GM12878 (cell line): ENCODE results near the gene KIF2A. TPM values are rescaled to one million over a fixed set of nuclear protein-coding genes. Genes with fewer than 3 reads are reported as not detected.

Experiments
- ATAC-seq: fragments of 200-7000 bp; cut with Tn5 transposase; 3 replicates; pipeline ENCODE4 v1.9.1; 2020; ENCODE audit warnings: mild to moderate bottlenecking, moderate library complexity
- BruUV-seq: library from RNA; stranded (reverse); fragments of 400-500 nt; replicated peaks from 2 replicates; lab custom pipeline; 2021; lab: Mats Ljungman, UMichigan
- CTCF ChIA-PET: fragments of 300-600 bp; sonication (Branson Sonifier 250); formaldehyde crosslinking; extraction: SDS; loops from one replicate; lab custom pipeline; 2021; ENCODE audit warnings: inconsistent platforms; lab: Yijun Ruan, JAX
- POLR2A ChIA-PET: fragments of 350-600 bp; formaldehyde crosslinking; extraction: SDS; loops from one replicate; lab custom pipeline; 2021; ENCODE audit warnings: inconsistent platforms; lab: Charles Lee
- RAD21 ChIA-PET: fragments of 300-600 bp; sonication (Branson Sonifier 250); formaldehyde crosslinking; loops from one replicate; lab custom pipeline; 2023; ENCODE audit warnings: antibody characterized with exemption; ENCODE audit not compliant: unreplicated experiment; lab: Charles Lee
- SMC1A ChIA-PET: fragments of 300-600 bp; sonication (Branson Sonifier 250); formaldehyde crosslinking; loops from one replicate; lab custom pipeline; 2023; ENCODE audit not compliant: unreplicated experiment, uncharacterized antibody; lab: Charles Lee
- DNase-seq: peaks from one replicate; pipeline ENCODE4 v3.0.0-alpha.2; 2011; ENCODE audit warnings: low read depth, low spot score
- FAIRE-seq: peaks from 3 replicates; lab custom pipeline; 2011; peaks lifted over from hg19 to GRCh38; lab: Jason Lieb, UNC
- H2AFZ ChIP-seq: 2 replicates; pipeline ENCODE4 v1.6.0; 2011; ENCODE audit warnings: low read depth, low read length, control low read depth; ENCODE audit not compliant: control insufficient read depth
- H3K27ac ChIP-seq: 2 replicates; pipeline ENCODE4 v1.5.1; 2011; ENCODE audit warnings: control low read depth; ENCODE audit not compliant: control insufficient read depth, insufficient read depth
- H3K27me3 ChIP-seq, 2 experiments: replicated peaks in 1 of 2; 2 replicates each; pipeline versions ENCODE4 v1.6.0 to v1.6.1; 2011; ENCODE audit warnings: low read length in 1 of 2; ENCODE audit not compliant: control insufficient read depth in 2 of 2, insufficient read depth in 2 of 2
- H3K36me3 ChIP-seq, 2 experiments: 2 replicates each; pipeline ENCODE4 v1.5.1; 2011; ENCODE audit warnings: low read length in 1 of 2; ENCODE audit not compliant: control insufficient read depth in 2 of 2, insufficient read depth in 2 of 2
- H3K4me1 ChIP-seq: 2 replicates; pipeline ENCODE4 v1.6.1; 2011; ENCODE audit warnings: mild to moderate bottlenecking, low read length, moderate library complexity, mixed read lengths; ENCODE audit not compliant: control insufficient read depth, insufficient read depth
- H3K4me2 ChIP-seq: 2 replicates; pipeline ENCODE4 v1.6.0; 2011; ENCODE audit warnings: control low read depth; ENCODE audit not compliant: control insufficient read depth, insufficient read depth
- H3K4me3 ChIP-seq: fragments of 200-600 bp; sonication (generic); 2 replicates; pipeline ENCODE4 v1.5.1; 2016
- H3K79me2 ChIP-seq: 2 replicates; pipeline ENCODE4 v1.6.0; 2011; ENCODE audit warnings: low read length; ENCODE audit not compliant: control insufficient read depth, insufficient read depth
- H3K9ac ChIP-seq: 2 replicates; pipeline ENCODE4 v1.8.0; 2011; ENCODE audit warnings: low read length, control low read depth, mixed read lengths; ENCODE audit not compliant: control insufficient read depth, insufficient read depth
- H3K9me3 ChIP-seq: replicated peaks from 3 replicates; pipeline ENCODE4 v1.5.1; 2011; ENCODE audit warnings: mild to moderate bottlenecking, low read length; ENCODE audit not compliant: control insufficient read depth, insufficient read depth
- H4K20me1 ChIP-seq: 2 replicates; pipeline ENCODE4 v1.6.0; 2011; ENCODE audit not compliant: control insufficient read depth, insufficient read depth
- BCL3 ChIP-seq: IDR thresholded peaks from 2 replicates; pipeline ENCODE4 v1.6.1; 2011; ENCODE audit warnings: borderline replicate concordance, low read depth, mild to moderate bottlenecking, moderate library complexity, low read length; ENCODE audit not compliant: insufficient read depth, poor library complexity, severe bottlenecking
- BMI1 ChIP-seq: fragments of 450-650 bp; IDR thresholded peaks from 2 replicates; pipeline ENCODE4 v1.6.1; 2016; ENCODE audit warnings: mild to moderate bottlenecking, moderate library complexity, borderline replicate concordance
- DPF2 ChIP-seq: fragments of 450-650 bp; IDR thresholded peaks from 2 replicates; pipeline ENCODE4 v1.6.1; 2017; ENCODE audit warnings: mild to moderate bottlenecking
- HCFC1 ChIP-seq: fragments of 150-350 bp; IDR thresholded peaks from 2 replicates; pipeline ENCODE4 v1.6.1; 2014; ENCODE audit warnings: low read length
- NRF1 ChIP-seq: conservative IDR thresholded peaks from 2 replicates; pipeline ENCODE4 v1.6.1; 2011; ENCODE audit warnings: mild to moderate bottlenecking, low read depth, low read length, improper control_type of control experiment
- PBX3 ChIP-seq: IDR thresholded peaks from 2 replicates; pipeline ENCODE4 v1.6.1; 2011; ENCODE audit warnings: mild to moderate bottlenecking, low read depth, low read length, moderate library complexity; ENCODE audit not compliant: insufficient replicate concordance
- PML ChIP-seq: IDR thresholded peaks from 2 replicates; pipeline ENCODE4 v1.6.1; 2012; ENCODE audit warnings: low read length, inconsistent platforms
- SIN3A ChIP-seq: IDR thresholded peaks from 2 replicates; pipeline ENCODE4 v1.6.1; 2012; ENCODE audit warnings: low read depth, low read length, improper control_type of control experiment
- SREBF1 ChIP-seq: IDR thresholded peaks from 2 replicates; pipeline ENCODE4 v1.6.1; 2012; ENCODE audit warnings: mild to moderate bottlenecking, low read length
- SRF ChIP-seq, 2 experiments: IDR thresholded peaks; 2 replicates each; pipeline ENCODE4 v1.6.1; 2011; ENCODE audit warnings: low read depth in 2 of 2, low read length in 2 of 2, mild to moderate bottlenecking in 1 of 2, moderate library complexity in 1 of 2
- STAT3 ChIP-seq: IDR thresholded peaks from 2 replicates; pipeline ENCODE4 v1.6.1; 2011; ENCODE audit warnings: low read depth, low read length, improper control_type of control experiment
- YY1 ChIP-seq: IDR thresholded peaks from 2 replicates; pipeline ENCODE4 v1.6.1; 2011; ENCODE audit warnings: low read depth, mild to moderate bottlenecking, low read length
- ZNF592 ChIP-seq: fragments of 450-650 bp; IDR thresholded peaks from 2 replicates; pipeline ENCODE4 v1.6.1; 2017; ENCODE audit warnings: mild to moderate bottlenecking, moderate library complexity
- WGBS: methylation state at CpG from one replicate; pipeline ENCODE4 v1.1.6; 2016; ENCODE audit warnings: low lambda C conversion rate; ENCODE audit not compliant: insufficient replicate concordance, insufficient coverage; ENCODE audit errors: missing lambda C conversion rate; 5-methylcytosine and 5-hydroxymethylcytosine counted together
- in situ Hi-C: fragments of 300-500 bp; cut with MboI; formaldehyde crosslinking; loops from 9 replicates; pipeline ENCODE4 v1.14.3; 2018; ENCODE audit warnings: mixed read lengths
- intact Hi-C: fragments of 100-400 bp; cut with micrococcal nuclease; formaldehyde crosslinking; loops from one replicate; pipeline ENCODE4 v1.14.2; 2022; ENCODE audit not compliant: unreplicated experiment
- polyA plus RNA-seq, 11 experiments: library from polyadenylated mRNA; depleted of rRNA in 4 of 11; unstranded in 6 of 11; stranded (reverse) in 5 of 11; fragments of >200 nt; fragmentation: Nextera tagmentation in 4 of 11; fragmentation: Illumina TruSeq in 1 of 11; extraction: Ambion mirVana in 4 of 11; extraction: Trizol in 1 of 11; gene quantifications; 1 replicate in 1 of 11; 2 replicates in 10 of 11; pipeline versions ENCODE4 v1.2.1 to v1.2.3, GENCODE V29; 2011 to 2016; ENCODE audit warnings: inconsistent platforms in 2 of 11, missing spikeins in 2 of 11, low read depth in 1 of 11
- total RNA-seq, 4 experiments: library from RNA; depleted of rRNA in 3 of 4; stranded (reverse); fragments of >200 nt in 3 of 4; fragmentation: Illumina TruSeq in 1 of 4; extraction: Trizol in 1 of 4; gene quantifications; 2 replicates each; pipeline versions ENCODE4 v1.2.1 to v1.2.3, GENCODE V29; 2013 to 2021
- TF ChIP-seq, protein P1 (sequence below): fragments of 450-650 bp; IDR thresholded peaks from 2 replicates; pipeline ENCODE4 v1.6.1; 2016; ENCODE audit warnings: mild to moderate bottlenecking

The KIF2A gene
- total and polyA plus RNA-seq, 10 of the 15 experiments (the other 5 are each of a cell fraction or from before 2014, with no cell fraction given): 35.9 to 124 (median 80.1) TPM

GRCh38 chr5:62299101-62299500 lies 6.9 kb upstream of the KIF2A start:
- no peak overlapping the region for H3K4me2 ChIP-seq
- H3K4me1 ChIP-seq: no peaks in the 10 kb centered on the region
- H3K4me3 ChIP-seq: no peak overlapping the region
- ChIA-PET POLR2A (no interaction called here), SMC1A (interaction anchor here (1.0 to 1.5 kb wide), 2 partner anchors 10 to 75 kb away, joined by 3 read pairs; no protein-coding TSS in a partner anchor), RAD21 (interaction anchor here (2.8 kb wide), 1 partner anchor 10 kb away, joined by 8 read pairs; no protein-coding TSS in a partner anchor), CTCF (interaction anchor here (0.8 kb wide), 1 partner anchor 9 kb away, joined by 3 read pairs; no protein-coding TSS in a partner anchor)
- no peak overlapping the region for H3K9ac ChIP-seq
- no peak overlapping the region for H3K27ac ChIP-seq
- in situ Hi-C loops: no loop called here
- BruUV-seq: no TSS peak
- no peak for DNase-seq
- no peaks in the 10 kb centered on the region for H3K36me3 ChIP-seq
- no peak for ATAC-seq
- no peaks in the 10 kb centered on the region for H3K9me3 ChIP-seq
- WGBS: 67% methylated on average over 4 of the region's 4 CpGs
- FAIRE-seq: no peak
- no peaks in the 10 kb centered on the region for H3K27me3 ChIP-seq
- H2AFZ ChIP-seq: no peak overlapping the region
- no peaks in the 10 kb centered on the region for H4K20me1 ChIP-seq
- intact Hi-C loops: no loop called here
- H3K79me2 ChIP-seq: no peaks in the 10 kb centered on the region
- no peak for TF ChIP-seq SIN3A
- TF ChIP-seq ZNF592: no peak
- no peak for TF ChIP-seq BCL3
- TF ChIP-seq HCFC1: no peak
- no peak for TF ChIP-seq PBX3
- TF ChIP-seq NRF1: no peak
- TF ChIP-seq DPF2: no peak
- TF ChIP-seq SREBF1: no peak
- TF ChIP-seq BMI1: no peak
- no peak for TF ChIP-seq PML
- TF ChIP-seq SRF (IDR thresholded peaks at IDR 0.05; ENCODE audit: low read depth in 2 of 2, low read length in 2 of 2): no peak
- TF ChIP-seq YY1: no peak
- TF ChIP-seq STAT3: no peak
- TF ChIP-seq, protein P1, sequence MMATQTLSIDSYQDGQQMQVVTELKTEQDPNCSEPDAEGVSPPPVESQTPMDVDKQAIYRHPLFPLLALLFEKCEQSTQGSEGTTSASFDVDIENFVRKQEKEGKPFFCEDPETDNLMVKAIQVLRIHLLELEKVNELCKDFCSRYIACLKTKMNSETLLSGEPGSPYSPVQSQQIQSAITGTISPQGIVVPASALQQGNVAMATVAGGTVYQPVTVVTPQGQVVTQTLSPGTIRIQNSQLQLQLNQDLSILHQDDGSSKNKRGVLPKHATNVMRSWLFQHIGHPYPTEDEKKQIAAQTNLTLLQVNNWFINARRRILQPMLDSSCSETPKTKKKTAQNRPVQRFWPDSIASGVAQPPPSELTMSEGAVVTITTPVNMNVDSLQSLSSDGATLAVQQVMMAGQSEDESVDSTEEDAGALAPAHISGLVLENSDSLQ: no peak
